RWPE2 (cell line): ENCODE results near the gene ITLN2.
"Not testable (repeated sequence)": the region's sequence is repeated elsewhere in the genome, so short reads cannot be mapped to it uniquely, and the experiment has no call there.

Source experiments
- ATAC-seq: fragments of 200-7000 bp; cut with Tn5 transposase; 3 replicates; pipeline ENCODE4 v1.9.1; 2021; ENCODE audit warnings: low read depth
- DNase-seq: peaks from one replicate; pipeline ENCODE4 v3.0.0-alpha.2; 2020; ENCODE audit warnings: low spot score
- H3K27ac ChIP-seq: fragments of 450-650 bp; 2 replicates; pipeline ENCODE4 v1.5.1; 2017; ENCODE audit warnings: mild to moderate bottlenecking; ENCODE audit not compliant: poor library complexity, severe bottlenecking
- H3K27me3 ChIP-seq: fragments of 250-450 bp; sonication (Bioruptor Pico); 2 replicates; pipeline ENCODE4 v1.5.1; 2021; ENCODE audit warnings: mild to moderate bottlenecking, moderate library complexity; ENCODE audit not compliant: insufficient read depth, poor library complexity, severe bottlenecking
- H3K36me3 ChIP-seq: fragments of 250-450 bp; sonication (Bioruptor Pico); 2 replicates; pipeline ENCODE4 v1.5.1; 2020; ENCODE audit warnings: low read depth, mild to moderate bottlenecking, moderate library complexity
- H3K4me1 ChIP-seq: fragments of 250-450 bp; sonication (Bioruptor Pico); 2 replicates; pipeline ENCODE4 v1.5.1; 2021; ENCODE audit warnings: mild to moderate bottlenecking, moderate library complexity; ENCODE audit not compliant: insufficient read depth, poor library complexity, severe bottlenecking
- H3K4me3 ChIP-seq: fragments of 250-450 bp; sonication (Bioruptor Pico); 2 replicates; pipeline ENCODE4 v1.5.1; 2021; ENCODE audit warnings: mild to moderate bottlenecking, moderate library complexity; ENCODE audit not compliant: severe bottlenecking
- H3K9me3 ChIP-seq: fragments of 250-450 bp; sonication (Bioruptor Pico); 2 replicates; pipeline ENCODE4 v1.5.1; 2021; ENCODE audit warnings: mild to moderate bottlenecking, moderate library complexity; ENCODE audit not compliant: severe bottlenecking
- TF ChIP-seq, protein P1 (sequence below): fragments of 450-650 bp; IDR thresholded peaks from one replicate; pipeline ENCODE4 v1.5.1; 2017; ENCODE audit warnings: mild to moderate bottlenecking, moderate library complexity; ENCODE audit not compliant: poor library complexity, severe bottlenecking

The ITLN2 gene

DNA sequence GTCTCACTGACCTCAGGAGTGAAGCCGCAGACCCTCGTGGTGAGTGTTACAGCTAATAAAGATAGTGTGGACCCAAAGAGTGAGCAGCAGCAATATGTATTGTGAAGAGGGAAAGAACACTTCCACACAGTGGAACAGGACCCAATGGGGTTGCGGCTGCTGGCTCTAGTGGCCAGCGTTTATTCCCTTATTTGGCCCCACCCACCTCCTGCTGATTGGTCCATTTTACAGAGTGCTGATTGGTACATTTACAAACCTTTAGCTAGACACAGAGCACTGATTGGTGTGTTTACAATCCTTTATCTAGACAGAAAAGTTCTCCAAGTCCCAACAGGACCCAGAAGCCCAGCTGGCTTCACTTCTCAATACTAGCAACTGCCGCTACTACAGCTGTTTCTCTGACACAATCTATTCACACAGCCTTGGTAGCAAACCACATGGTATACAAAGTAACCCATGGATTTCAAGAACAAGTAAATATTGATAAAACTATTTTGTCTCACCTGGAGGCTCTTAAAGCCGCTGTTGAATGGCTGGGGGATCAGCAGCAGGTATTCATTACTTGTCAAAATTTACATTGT lies 44.3 kb downstream of the ITLN2 start:
- TF ChIP-seq, protein P1, sequence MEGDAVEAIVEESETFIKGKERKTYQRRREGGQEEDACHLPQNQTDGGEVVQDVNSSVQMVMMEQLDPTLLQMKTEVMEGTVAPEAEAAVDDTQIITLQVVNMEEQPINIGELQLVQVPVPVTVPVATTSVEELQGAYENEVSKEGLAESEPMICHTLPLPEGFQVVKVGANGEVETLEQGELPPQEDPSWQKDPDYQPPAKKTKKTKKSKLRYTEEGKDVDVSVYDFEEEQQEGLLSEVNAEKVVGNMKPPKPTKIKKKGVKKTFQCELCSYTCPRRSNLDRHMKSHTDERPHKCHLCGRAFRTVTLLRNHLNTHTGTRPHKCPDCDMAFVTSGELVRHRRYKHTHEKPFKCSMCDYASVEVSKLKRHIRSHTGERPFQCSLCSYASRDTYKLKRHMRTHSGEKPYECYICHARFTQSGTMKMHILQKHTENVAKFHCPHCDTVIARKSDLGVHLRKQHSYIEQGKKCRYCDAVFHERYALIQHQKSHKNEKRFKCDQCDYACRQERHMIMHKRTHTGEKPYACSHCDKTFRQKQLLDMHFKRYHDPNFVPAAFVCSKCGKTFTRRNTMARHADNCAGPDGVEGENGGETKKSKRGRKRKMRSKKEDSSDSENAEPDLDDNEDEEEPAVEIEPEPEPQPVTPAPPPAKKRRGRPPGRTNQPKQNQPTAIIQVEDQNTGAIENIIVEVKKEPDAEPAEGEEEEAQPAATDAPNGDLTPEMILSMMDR, result no peak
- no peaks in the 10 kb centered on the region for H3K9me3 ChIP-seq
- H3K4me1 ChIP-seq, result no peaks in the 10 kb centered on the region
- H3K36me3 ChIP-seq, result no peaks in the 10 kb centered on the region
- no peaks in the 10 kb centered on the region for H3K27me3 ChIP-seq
- no peak overlapping the region for H3K27ac ChIP-seq
- no peak for ATAC-seq
- no peak overlapping the region for H3K4me3 ChIP-seq
- no peak for DNase-seq

DNA sequence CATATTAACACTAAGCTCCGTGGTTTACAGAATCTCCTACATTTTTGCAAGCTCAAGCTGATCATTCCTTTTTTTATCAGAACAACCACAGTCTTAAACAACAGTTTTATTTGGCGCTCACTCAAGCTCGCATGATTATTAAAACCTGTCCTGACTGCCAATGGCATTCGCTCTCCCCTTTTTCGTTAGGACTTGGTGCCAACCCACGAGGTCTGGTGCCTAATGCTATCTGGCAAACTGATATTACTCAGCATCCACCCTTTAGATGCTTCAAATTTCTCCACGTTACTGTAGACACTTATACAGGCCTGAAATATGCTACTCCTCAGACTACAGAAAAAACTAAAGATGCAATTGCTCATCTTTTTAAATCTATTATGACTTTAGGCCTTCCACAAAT lies 46.6 kb downstream of the ITLN2 start:
- DNase-seq, result no peak
- Histone ChIP-seq H3K27me3 (no peaks in the 10 kb centered on the region), H3K27ac (no peak overlapping the region), H3K9me3 (no peaks in the 10 kb centered on the region), H3K36me3 (no peaks in the 10 kb centered on the region), H3K4me3 (no peak overlapping the region), H3K4me1 (no peaks in the 10 kb centered on the region)
- no peak for ATAC-seq
- TF ChIP-seq, protein P1, result no peak

DNA sequence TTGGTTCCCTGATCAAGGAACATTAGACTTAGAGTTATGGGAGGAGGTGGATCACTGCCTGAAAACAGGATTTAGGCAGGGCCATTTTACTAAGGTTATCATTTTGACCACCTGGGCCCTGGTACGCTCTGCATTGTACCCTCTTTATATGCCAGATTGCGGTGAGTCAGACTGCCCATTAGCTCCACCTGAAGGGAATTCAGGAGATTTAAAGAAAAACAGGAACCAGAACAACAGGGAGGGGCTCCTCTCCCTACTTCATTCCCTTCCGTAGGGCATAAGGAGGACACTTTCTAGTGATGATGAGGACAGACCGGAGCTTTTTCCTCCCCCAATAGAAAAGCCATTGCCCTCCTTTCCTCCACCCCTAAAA lies 49.0 kb downstream of the ITLN2 start:
- ATAC-seq, result no peak
- H3K27me3 ChIP-seq, result no peaks in the 10 kb centered on the region

DNA sequence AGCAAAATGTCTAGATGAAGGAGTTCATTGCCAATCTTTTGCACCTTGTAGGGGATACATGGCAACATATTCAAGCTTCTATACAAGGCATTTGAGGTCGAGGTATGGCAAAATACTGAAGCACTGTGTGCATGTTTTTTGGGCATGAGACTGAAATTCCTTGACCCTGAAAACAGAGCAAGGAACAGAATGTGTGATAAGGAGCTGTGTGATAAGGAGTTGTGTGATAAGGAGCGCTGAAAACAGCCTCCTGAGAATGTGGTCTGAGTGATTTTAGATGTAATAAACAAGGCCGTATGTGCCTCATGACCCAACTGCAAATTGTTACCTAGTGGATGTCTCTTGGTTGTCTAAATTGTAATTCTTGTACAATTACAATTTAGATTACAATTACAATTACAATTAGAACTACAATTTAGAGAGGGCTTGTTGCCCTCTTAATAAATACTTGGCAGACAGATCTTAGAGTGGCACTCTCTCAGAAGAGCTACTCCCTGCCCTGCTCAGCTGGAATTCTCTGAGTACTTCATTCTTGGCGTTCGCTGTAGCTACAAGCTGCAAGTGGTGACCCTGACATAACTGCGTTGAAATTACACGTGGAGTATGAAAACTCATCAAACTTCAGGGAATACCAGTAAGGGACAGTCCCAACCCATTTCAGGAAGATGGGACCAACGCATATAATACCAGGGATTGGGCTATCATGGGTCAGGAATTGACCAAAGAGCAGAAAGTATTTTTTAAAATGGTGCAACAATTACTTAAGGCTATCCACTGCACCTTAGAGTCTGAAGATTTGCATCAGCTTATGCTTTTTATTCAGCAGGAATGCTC lies 49.6 kb downstream of the ITLN2 start:
- no peak overlapping the region for H3K4me3 ChIP-seq
- H3K4me1 ChIP-seq, result no peaks in the 10 kb centered on the region
- DNase-seq (no peak), ATAC-seq (no peak)
- H3K36me3 ChIP-seq, result no peaks in the 10 kb centered on the region
- no peaks in the 10 kb centered on the region for H3K27me3 ChIP-seq
- no peak overlapping the region for H3K27ac ChIP-seq
- TF ChIP-seq, protein P1, result no peak
- H3K9me3 ChIP-seq, result no peaks in the 10 kb centered on the region

More for the DNA sequence above, 49.0 kb downstream of the ITLN2 start:
- H3K9me3 ChIP-seq, result no peaks in the 10 kb centered on the region
- no peaks in the 10 kb centered on the region for H3K4me1 ChIP-seq
- H3K4me3 ChIP-seq, result no peak overlapping the region
- H3K27ac ChIP-seq, result no peak overlapping the region
- DNase-seq, result no peak
- TF ChIP-seq, protein P1, result no peak
- H3K36me3 ChIP-seq, result no peaks in the 10 kb centered on the region

DNA sequence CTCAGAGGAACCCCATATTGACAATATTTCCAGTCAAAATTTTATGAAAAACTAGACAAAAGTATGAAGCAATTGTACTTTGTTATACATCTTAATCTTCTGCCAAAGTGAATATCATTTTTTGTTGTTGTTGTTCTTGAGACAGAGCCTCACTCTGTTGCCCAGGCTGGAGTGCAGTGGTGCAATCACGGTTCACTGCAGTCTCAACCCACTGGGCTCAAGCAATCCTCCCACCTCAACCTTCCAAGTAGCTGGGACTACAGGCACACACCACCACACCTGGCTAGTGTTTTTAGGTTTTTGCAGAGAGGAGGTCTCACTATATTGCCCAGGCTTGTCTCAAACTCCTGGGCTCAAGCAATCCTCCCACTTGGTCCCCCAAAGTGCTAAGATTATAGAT lies 52.4 kb downstream of the ITLN2 start:
- not testable (repeated sequence) for DNase-seq, H3K4me1 ChIP-seq, H3K27ac ChIP-seq, H3K27me3 ChIP-seq, ATAC-seq, H3K9me3 ChIP-seq, H3K4me3 ChIP-seq, H3K36me3 ChIP-seq
